GM12891 (cell line): ENCODE measurements around the gene SULT1A2.
"Not testable (repeated sequence)": the region's sequence is repeated elsewhere in the genome, so short reads cannot be mapped to it uniquely, and the experiment has no call there.

Source experiments
- POLR2A ChIP-seq: IDR thresholded peaks from 2 replicates; pipeline ENCODE4 v1.6.1; 2011; ENCODE audit warnings: low read depth, low read length, control low read depth
- POLR2AphosphoS5 ChIP-seq: IDR thresholded peaks from 2 replicates; pipeline ENCODE4 v1.6.1; 2011; ENCODE audit warnings: low read depth, low read length, control low read depth

DNA sequence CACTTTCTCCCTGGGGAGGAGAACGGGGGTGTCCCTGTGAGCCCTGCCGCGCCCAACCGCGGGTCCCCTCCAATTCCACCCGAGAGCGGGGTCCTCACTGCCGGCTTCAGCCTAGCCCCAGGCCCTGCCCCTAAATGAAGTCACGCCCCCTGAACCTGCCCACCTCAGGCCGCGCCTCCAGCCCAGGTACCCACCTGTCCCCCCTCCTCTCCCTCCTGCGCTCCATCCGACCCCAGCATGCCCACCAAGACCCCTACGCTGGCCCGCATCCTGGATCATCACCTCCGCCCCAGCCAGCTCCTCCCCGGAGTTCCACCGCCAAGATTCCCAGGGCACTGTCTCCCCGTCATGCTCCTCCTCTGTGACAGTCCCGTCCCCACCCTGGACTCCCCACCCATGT is 4.1 kb upstream of the SULT1A2 start:
- TF ChIP-seq POLR2A, POLR2AphosphoS5: not testable (repeated sequence)
